ENCODE results near the gene MAP3K19. TPM values are rescaled to one million over a fixed set of nuclear protein-coding genes. Genes with fewer than 3 reads are reported as not detected.

MAP3K19 gene
- total RNA-seq, 4 donors from 2014 or later, result not detected

DNA sequence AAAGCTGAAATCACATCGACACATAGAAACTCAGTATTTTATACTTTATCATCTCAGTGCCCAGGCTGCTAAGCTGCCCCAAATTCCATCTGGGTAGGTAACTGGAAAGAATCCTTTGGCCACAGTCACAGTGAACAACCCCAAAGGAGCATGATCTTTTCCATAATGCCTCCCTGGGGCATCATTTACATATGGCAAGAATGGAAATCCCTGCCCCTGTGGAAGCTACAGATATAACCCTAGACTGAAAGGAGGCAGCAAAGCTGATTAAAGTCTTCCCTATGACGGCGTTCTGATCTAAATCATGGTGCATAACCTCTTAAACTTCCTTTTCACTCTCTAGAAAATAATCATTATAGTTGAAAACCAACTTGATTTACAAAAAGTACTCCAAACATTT is 41.5 kb downstream of the MAP3K19 start:
- Histone ChIP-seq H3K36me3 (no peaks in the 10 kb centered on the region), H3K27ac (no peak overlapping the region), H3K4me3 (no peak overlapping the region), H3K27me3 (peaks cover 26% of the 10 kb centered on the region), H3K4me1 (peaks cover 0 to 7% (median 3%) of the 10 kb centered on the region in 4 donors), H3K9me3 (no peaks in the 10 kb centered on the region)
- in situ Hi-C loops (cut with MboI; ENCODE audit: low pct_ligation_motif_present in 1 of 4, low pct_unique_long_range_greater_than_20kb in 1 of 4, low sequenced_read_pairs in 3 of 4), result loop anchor here in 3 of 4 donors (10.0 to 25.0 kb wide), 2 partner anchors 707 to 709 kb away; no protein-coding TSS in a partner anchor
- no peak for TF ChIP-seq POLR2AphosphoS5 (IDR thresholded peaks at IDR 0.05)
- TF ChIP-seq EP300 (IDR thresholded peaks at IDR 0.05; ENCODE audit: low read depth), result no peak
- TF ChIP-seq, protein P1, sequence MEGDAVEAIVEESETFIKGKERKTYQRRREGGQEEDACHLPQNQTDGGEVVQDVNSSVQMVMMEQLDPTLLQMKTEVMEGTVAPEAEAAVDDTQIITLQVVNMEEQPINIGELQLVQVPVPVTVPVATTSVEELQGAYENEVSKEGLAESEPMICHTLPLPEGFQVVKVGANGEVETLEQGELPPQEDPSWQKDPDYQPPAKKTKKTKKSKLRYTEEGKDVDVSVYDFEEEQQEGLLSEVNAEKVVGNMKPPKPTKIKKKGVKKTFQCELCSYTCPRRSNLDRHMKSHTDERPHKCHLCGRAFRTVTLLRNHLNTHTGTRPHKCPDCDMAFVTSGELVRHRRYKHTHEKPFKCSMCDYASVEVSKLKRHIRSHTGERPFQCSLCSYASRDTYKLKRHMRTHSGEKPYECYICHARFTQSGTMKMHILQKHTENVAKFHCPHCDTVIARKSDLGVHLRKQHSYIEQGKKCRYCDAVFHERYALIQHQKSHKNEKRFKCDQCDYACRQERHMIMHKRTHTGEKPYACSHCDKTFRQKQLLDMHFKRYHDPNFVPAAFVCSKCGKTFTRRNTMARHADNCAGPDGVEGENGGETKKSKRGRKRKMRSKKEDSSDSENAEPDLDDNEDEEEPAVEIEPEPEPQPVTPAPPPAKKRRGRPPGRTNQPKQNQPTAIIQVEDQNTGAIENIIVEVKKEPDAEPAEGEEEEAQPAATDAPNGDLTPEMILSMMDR (IDR thresholded peaks at IDR 0.05), result no peak
- TF ChIP-seq POLR2A (IDR thresholded peaks at IDR 0.05), result no peak
- 61 to 81% methylated on average over 3 of the region's 3 CpGs for WGBS, 2 donors (ENCODE audit: low coverage in 1 of 2)
- DNase-seq, result no peak
- intact Hi-C loops (cut with DNase I; ENCODE audit: low total_unique reads), result loop anchor here (10.0 kb wide), 1 partner anchor 719 kb away; no protein-coding TSS in a partner anchor

DNA sequence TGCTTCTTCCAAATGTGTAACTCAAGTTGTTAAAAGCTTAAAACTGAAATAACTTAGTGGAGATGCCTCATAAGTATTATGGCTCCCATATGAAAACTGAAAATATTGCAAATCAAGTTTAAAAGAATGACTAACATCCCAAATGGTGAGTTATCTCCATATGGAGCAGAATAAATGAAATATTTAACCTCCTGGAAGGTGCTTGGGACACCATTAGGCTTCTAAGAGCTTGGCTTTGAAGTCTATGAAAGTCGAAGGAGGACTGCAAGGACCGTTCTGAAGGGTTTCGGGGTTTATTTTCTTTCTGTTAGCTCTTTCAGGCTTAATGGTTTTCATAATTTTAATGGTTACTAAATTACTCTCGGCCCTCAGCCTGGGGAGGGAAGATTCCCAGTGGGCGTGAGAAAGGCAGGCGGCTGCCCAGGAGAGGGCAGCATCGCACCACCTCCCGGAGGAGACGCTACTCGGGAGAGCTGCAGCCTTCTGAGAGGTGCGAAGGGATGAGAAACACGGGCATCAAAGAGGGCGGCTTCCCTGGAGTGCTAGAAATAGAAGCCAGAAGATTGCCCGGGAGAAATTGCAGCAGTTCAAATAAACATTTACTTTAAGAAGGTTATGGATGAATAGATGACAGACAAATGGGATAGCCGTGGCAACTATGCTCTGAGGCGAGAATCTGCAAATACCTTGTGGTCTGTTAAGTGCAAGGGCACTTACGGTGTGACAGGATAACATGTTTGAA is 43.1 kb downstream of the MAP3K19 start:
- peak; percentile 76 for DNase-seq
- Histone ChIP-seq H3K27ac (no peak overlapping the region), H3K27me3 (peaks cover 26% of the 10 kb centered on the region), H3K9me3 (no peaks in the 10 kb centered on the region), H3K4me3 (no peak overlapping the region), H3K36me3 (no peaks in the 10 kb centered on the region), H3K4me1 (peaks cover 0 to 7% (median 3%) of the 10 kb centered on the region in 4 donors)
- 2 to 6% methylated on average over 11 to 17 of the region's 17 CpGs for WGBS, 2 donors (ENCODE audit: low coverage in 1 of 2)
- in situ Hi-C loops (cut with MboI; ENCODE audit: low pct_ligation_motif_present in 1 of 4, low pct_unique_long_range_greater_than_20kb in 1 of 4, low sequenced_read_pairs in 3 of 4), result loop anchor here in 3 of 4 donors (10.0 to 25.0 kb wide), 2 partner anchors 708 to 711 kb away; no protein-coding TSS in a partner anchor
- TF ChIP-seq POLR2AphosphoS5 (IDR thresholded peaks at IDR 0.05), result no peak
- TF ChIP-seq, protein P1 (IDR thresholded peaks at IDR 0.05), result peak; percentile 77 to 88 (median 87)
- intact Hi-C loops (cut with DNase I; ENCODE audit: low total_unique reads), result loop anchor here (10.0 kb wide), 1 partner anchor 721 kb away; no protein-coding TSS in a partner anchor

DNA sequence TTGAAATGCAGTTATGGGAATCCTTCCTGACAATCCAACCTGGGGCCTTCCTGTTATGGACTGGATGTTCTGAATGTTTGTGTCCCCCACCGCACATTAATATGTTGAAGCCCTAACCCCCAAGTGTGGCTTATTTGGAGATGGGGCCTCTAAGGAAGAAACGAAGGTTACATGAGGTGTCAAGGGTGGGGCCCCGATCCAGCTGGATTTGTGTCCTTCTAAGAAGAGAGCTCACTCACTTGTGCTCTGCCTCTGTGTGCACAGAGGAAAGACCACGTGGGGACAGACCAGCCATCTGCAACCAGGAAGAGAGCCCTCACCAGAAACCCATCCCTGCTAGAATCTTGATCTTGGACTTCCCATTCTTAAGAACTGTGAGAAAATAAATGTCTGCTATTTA is 44.4 kb downstream of the MAP3K19 start:
- in situ Hi-C loops (cut with MboI; ENCODE audit: low pct_ligation_motif_present in 1 of 4, low pct_unique_long_range_greater_than_20kb in 1 of 4, low sequenced_read_pairs in 3 of 4), result loop anchor here in 3 of 4 donors (10.0 to 25.0 kb wide), 2 partner anchors 709 to 712 kb away; no protein-coding TSS in a partner anchor
- WGBS, 2 donors (ENCODE audit: low coverage in 1 of 2), result 75% methylated on average over 4 of the region's 4 CpGs; no CpG with 5 or more reads in 1 of the 2 donors
- H3K4me3 ChIP-seq, result no peak overlapping the region

DNA sequence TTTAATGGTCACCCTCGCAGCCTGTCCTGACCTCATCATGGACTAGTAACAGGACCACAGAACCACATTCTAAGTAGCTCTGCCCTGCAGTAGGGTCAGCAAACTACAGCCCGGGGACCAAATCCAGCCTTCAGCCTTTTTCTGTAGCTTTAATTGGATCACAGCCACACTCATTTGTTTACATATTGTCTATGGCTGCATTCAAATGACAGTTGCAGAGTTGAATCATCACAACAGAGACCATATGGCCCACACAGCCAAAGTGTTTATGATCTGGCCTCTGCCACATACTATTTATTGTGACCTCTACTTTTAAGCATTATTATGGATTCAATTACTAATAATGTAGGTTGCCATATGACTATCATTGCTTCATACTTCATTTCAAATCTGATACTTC is 47.7 kb downstream of the MAP3K19 start:
- no peak for DNase-seq
- peaks cover 2% of the 10 kb centered on the region for H3K27me3 ChIP-seq
- H3K4me3 ChIP-seq, result no peak overlapping the region
- 57 to 72% methylated on average over 2 of the region's 2 CpGs for WGBS, 2 donors (ENCODE audit: low coverage in 1 of 2)
- in situ Hi-C loops (cut with MboI; ENCODE audit: low pct_ligation_motif_present in 1 of 4, low pct_unique_long_range_greater_than_20kb in 1 of 4, low sequenced_read_pairs in 3 of 4), result loop anchor here in 1 of 4 donors (25.0 kb wide), 1 partner anchor 713 kb away; no protein-coding TSS in a partner anchor
- TF ChIP-seq POLR2AphosphoS5 (IDR thresholded peaks at IDR 0.05) (no peak), EP300 (IDR thresholded peaks at IDR 0.05; ENCODE audit: low read depth) (no peak), POLR2A (IDR thresholded peaks at IDR 0.05) (no peak)
- TF ChIP-seq, protein P1 (IDR thresholded peaks at IDR 0.05), result no peak
- intact Hi-C loops (cut with DNase I; ENCODE audit: low total_unique reads), result no loop called here
- H3K27ac ChIP-seq, result no peak overlapping the region
- no peaks in the 10 kb centered on the region for H3K36me3 ChIP-seq
- no peaks in the 10 kb centered on the region for H3K9me3 ChIP-seq
- H3K4me1 ChIP-seq, result peaks cover 0 to 6% (median 3%) of the 10 kb centered on the region in 4 donors

More for the DNA sequence above, 44.4 kb downstream of the MAP3K19 start:
- Histone ChIP-seq H3K4me1 (peaks cover 0 to 7% (median 3%) of the 10 kb centered on the region in 4 donors), H3K27ac (no peak overlapping the region), H3K9me3 (no peaks in the 10 kb centered on the region), H3K27me3 (peaks cover 26% of the 10 kb centered on the region), H3K36me3 (no peaks in the 10 kb centered on the region)
- no peak for TF ChIP-seq EP300 (IDR thresholded peaks at IDR 0.05; ENCODE audit: low read depth)
- TF ChIP-seq POLR2AphosphoS5 (IDR thresholded peaks at IDR 0.05), result no peak
- TF ChIP-seq, protein P1 (IDR thresholded peaks at IDR 0.05), result no peak
- no peak for TF ChIP-seq POLR2A (IDR thresholded peaks at IDR 0.05)
- intact Hi-C loops (cut with DNase I; ENCODE audit: low total_unique reads), result loop anchor here (10.0 kb wide), 1 partner anchor 722 kb away; no protein-coding TSS in a partner anchor
- DNase-seq, result no peak

Data from transverse colon (tissue), 4 donors.